ENCODE results near the gene RPS15A. TPM values are rescaled to one million over a fixed set of nuclear protein-coding genes. Genes with fewer than 3 reads are reported as not detected.

RPS15A gene
- total and polyA plus RNA-seq, 4 donors, result 349 to 1,185 (median 895) TPM

- Histone ChIP-seq H3K4me3 (ENCODE audit: low read depth in 1 of 3, low read length in 3 of 3) (no peak overlapping the region), H3K9me3 (ENCODE audit: control insufficient read depth in 4 of 4, low read length in 3 of 4) (no peaks in the 10 kb centered on the region), H3K36me3 (ENCODE audit: control insufficient read depth in 4 of 4, insufficient read depth in 3 of 4, low read depth in 1 of 4, low read length in 3 of 4) (peaks cover 16 to 90% (median 77%) of the 10 kb centered on the region in 4 donors), H3K27me3 (ENCODE audit: control insufficient read depth in 4 of 4, insufficient read depth in 4 of 4, low read length in 3 of 4) (no peaks in the 10 kb centered on the region), H3K4me1 (ENCODE audit: control insufficient read depth in 4 of 4, insufficient read depth in 4 of 4, low read length in 3 of 4) (peaks cover 2 to 6% (median 5%) of the 10 kb centered on the region in 4 donors), H3K9ac (ENCODE audit: low read depth in 1 of 2, low read length in 2 of 2) (no peak overlapping the region), H3K27ac (ENCODE audit: low read depth in 1 of 2, low read length in 2 of 2) (no peak overlapping the region)
- WGBS, result 75% methylated on average over 4 of the region's 4 CpGs
- DNase-seq (ENCODE audit: low spot score), result no peak
- TF ChIP-seq YY1 (IDR thresholded peaks at IDR 0.05) (no peak), TAF1 (conservative IDR thresholded peaks at IDR 0.05) (no peak), NR2F2 (IDR thresholded peaks at IDR 0.05) (no peak), RXRA (IDR thresholded peaks at IDR 0.05) (no peak), HNF4G (IDR thresholded peaks at IDR 0.05) (no peak), GABPA (IDR thresholded peaks at IDR 0.05 in 1 of 2, conservative IDR thresholded peaks at IDR 0.05 in 1 of 2) (no peak), JUND (IDR thresholded peaks at IDR 0.05) (no peak), RAD21 (IDR thresholded peaks at IDR 0.05) (no peak), REST (IDR thresholded peaks at IDR 0.05) (no peak), EGR1 (IDR thresholded peaks at IDR 0.05; ENCODE audit: low read depth in 2 of 2) (no peak), SP1 (IDR thresholded peaks at IDR 0.05) (no peak), FOXA2 (IDR thresholded peaks at IDR 0.05) (no peak), ATF3 (IDR thresholded peaks at IDR 0.05) (no peak), HNF4A (conservative IDR thresholded peaks at IDR 0.05) (no peak), FOXA1 (IDR thresholded peaks at IDR 0.05) (no peak)
- TF ChIP-seq, protein P1, sequence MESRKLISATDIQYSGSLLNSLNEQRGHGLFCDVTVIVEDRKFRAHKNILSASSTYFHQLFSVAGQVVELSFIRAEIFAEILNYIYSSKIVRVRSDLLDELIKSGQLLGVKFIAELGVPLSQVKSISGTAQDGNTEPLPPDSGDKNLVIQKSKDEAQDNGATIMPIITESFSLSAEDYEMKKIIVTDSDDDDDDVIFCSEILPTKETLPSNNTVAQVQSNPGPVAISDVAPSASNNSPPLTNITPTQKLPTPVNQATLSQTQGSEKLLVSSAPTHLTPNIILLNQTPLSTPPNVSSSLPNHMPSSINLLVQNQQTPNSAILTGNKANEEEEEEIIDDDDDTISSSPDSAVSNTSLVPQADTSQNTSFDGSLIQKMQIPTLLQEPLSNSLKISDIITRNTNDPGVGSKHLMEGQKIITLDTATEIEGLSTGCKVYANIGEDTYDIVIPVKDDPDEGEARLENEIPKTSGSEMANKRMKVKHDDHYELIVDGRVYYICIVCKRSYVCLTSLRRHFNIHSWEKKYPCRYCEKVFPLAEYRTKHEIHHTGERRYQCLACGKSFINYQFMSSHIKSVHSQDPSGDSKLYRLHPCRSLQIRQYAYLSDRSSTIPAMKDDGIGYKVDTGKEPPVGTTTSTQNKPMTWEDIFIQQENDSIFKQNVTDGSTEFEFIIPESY (IDR thresholded peaks at IDR 0.05), result no peak
- TF ChIP-seq, protein P2, sequence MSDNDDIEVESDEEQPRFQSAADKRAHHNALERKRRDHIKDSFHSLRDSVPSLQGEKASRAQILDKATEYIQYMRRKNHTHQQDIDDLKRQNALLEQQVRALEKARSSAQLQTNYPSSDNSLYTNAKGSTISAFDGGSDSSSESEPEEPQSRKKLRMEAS (IDR thresholded peaks at IDR 0.05), result no peak
- TF ChIP-seq, protein P3, sequence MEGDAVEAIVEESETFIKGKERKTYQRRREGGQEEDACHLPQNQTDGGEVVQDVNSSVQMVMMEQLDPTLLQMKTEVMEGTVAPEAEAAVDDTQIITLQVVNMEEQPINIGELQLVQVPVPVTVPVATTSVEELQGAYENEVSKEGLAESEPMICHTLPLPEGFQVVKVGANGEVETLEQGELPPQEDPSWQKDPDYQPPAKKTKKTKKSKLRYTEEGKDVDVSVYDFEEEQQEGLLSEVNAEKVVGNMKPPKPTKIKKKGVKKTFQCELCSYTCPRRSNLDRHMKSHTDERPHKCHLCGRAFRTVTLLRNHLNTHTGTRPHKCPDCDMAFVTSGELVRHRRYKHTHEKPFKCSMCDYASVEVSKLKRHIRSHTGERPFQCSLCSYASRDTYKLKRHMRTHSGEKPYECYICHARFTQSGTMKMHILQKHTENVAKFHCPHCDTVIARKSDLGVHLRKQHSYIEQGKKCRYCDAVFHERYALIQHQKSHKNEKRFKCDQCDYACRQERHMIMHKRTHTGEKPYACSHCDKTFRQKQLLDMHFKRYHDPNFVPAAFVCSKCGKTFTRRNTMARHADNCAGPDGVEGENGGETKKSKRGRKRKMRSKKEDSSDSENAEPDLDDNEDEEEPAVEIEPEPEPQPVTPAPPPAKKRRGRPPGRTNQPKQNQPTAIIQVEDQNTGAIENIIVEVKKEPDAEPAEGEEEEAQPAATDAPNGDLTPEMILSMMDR (IDR thresholded peaks at IDR 0.05; ENCODE audit: low read depth, low read length, missing input control), result no peak
Observed at GRCh38 chr16:18834864-18835263, 44.7 kb upstream of the RPS15A start.

Data from liver (tissue), 9 donors.